Mesendoderm (in vitro differentiated cells): ENCODE measurements around the gene CEBPA.

Experiments
- DNase-seq: peaks from one replicate; pipeline ENCODE4 v3.0.0; 2013
- H2AK5ac ChIP-seq: 2 replicates; pipeline ENCODE4 v1.6.1; 2013; ENCODE audit warnings: low read length, inconsistent platforms
- H2BK120ac ChIP-seq: 2 replicates; pipeline ENCODE4 v1.6.1; 2013; ENCODE audit warnings: low read depth, mild to moderate bottlenecking, low read length, moderate library complexity, mixed read lengths
- H2BK15ac ChIP-seq: replicated peaks from 2 replicates; pipeline ENCODE4 v1.6.1; 2013; ENCODE audit warnings: low read depth, mild to moderate bottlenecking, moderate library complexity
- H2BK5ac ChIP-seq: 2 replicates; pipeline ENCODE4 v1.6.1; 2013; ENCODE audit warnings: low read length, inconsistent platforms
- H3K18ac ChIP-seq: 2 replicates; pipeline ENCODE4 v1.6.1; 2013; ENCODE audit warnings: mild to moderate bottlenecking, low read length, mixed read lengths
- H3K23ac ChIP-seq: one replicate; pipeline ENCODE4 v1.6.1; 2013; ENCODE audit warnings: low read length
- H3K27ac ChIP-seq: 2 replicates; pipeline ENCODE4 v1.5.1; 2013; ENCODE audit warnings: low read depth, mild to moderate bottlenecking, inconsistent platforms, low read length, moderate library complexity
- H3K27me3 ChIP-seq: 2 replicates; pipeline ENCODE4 v1.6.1; 2013; ENCODE audit warnings: low read length, control low read depth, mild to moderate bottlenecking, inconsistent platforms; ENCODE audit not compliant: insufficient read depth, poor library complexity
- H3K36me3 ChIP-seq: 2 replicates; pipeline ENCODE4 v1.6.1; 2013; ENCODE audit warnings: low read length, inconsistent platforms; ENCODE audit not compliant: control insufficient read depth, insufficient read depth
- H3K4ac ChIP-seq: one replicate; pipeline ENCODE4 v1.6.1; 2013; ENCODE audit warnings: low read depth, mild to moderate bottlenecking, low read length, moderate library complexity
- H3K4me1 ChIP-seq: 2 replicates; pipeline ENCODE4 v1.6.1; 2013; ENCODE audit warnings: low read depth, low read length, inconsistent platforms; ENCODE audit not compliant: control insufficient read depth
- H3K4me2 ChIP-seq: 2 replicates; pipeline ENCODE4 v1.6.1; 2013; ENCODE audit warnings: low read length
- H3K4me3 ChIP-seq: 2 replicates; pipeline ENCODE4 v1.5.1; 2013; ENCODE audit warnings: mild to moderate bottlenecking, low read length
- H3K56ac ChIP-seq: one replicate; pipeline ENCODE4 v1.6.1; 2013; ENCODE audit warnings: low read length
- H3K79me1 ChIP-seq: 2 replicates; pipeline ENCODE4 v1.6.1; 2013; ENCODE audit warnings: low read length, inconsistent platforms
- H3K79me2 ChIP-seq: 2 replicates; pipeline ENCODE4 v1.6.1; 2013; ENCODE audit warnings: mild to moderate bottlenecking, low read length; ENCODE audit not compliant: control insufficient read depth, insufficient read depth
- H3K9ac ChIP-seq: 2 replicates; pipeline ENCODE4 v1.6.1; 2013; ENCODE audit warnings: low read length, inconsistent platforms
- H4K5ac ChIP-seq: one replicate; pipeline ENCODE4 v1.6.1; 2013; ENCODE audit warnings: low read length
- H4K8ac ChIP-seq: one replicate; pipeline ENCODE4 v1.6.1; 2013; ENCODE audit warnings: low read depth, mild to moderate bottlenecking, control low read depth, low read length, moderate library complexity
- WGBS: extraction: QIAGEN DNeasy Blood & Tissue Kit; methylation state at CpG from one replicate; pipeline ENCODE4 v1.1.7; 2013; ENCODE audit warnings: low lambda C conversion rate, missing lambda C conversion rate; ENCODE audit not compliant: insufficient coverage; ENCODE audit errors: extremely low coverage; 5-methylcytosine and 5-hydroxymethylcytosine counted together

The CEBPA gene

DNA sequence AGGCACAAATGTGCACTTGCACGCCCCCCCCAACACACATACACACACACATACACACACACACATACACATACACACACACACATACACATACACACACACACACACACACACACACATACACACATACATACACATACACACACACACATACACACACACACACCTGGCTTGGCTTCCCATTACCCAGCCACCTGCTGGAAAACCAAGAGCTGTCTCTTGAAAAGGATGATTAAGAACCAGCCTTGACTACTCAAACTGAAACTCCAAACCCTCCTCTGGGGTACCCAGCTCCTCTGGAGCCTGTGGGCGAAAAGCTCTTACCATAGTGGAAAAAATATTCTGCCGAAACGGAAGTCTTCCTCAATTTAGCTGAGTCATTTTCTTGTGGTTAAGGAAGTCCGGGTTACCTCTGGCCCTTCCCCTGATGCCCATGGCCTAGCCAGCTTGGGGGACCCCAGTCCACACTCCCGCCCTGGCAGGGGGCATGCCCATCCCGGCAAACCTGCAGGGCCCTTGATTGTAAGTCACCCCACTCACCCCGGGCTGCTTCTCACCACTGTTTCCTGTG is 21.9 kb downstream of the CEBPA start:
- no peak for DNase-seq
- H2AK5ac ChIP-seq = no peak overlapping the region
- peaks cover 2% of the 10 kb centered on the region for H3K4me1 ChIP-seq
- H3K4ac ChIP-seq = no peak overlapping the region
- no peaks in the 10 kb centered on the region for H3K79me1 ChIP-seq
- no peak overlapping the region for H3K56ac ChIP-seq
- H2BK15ac ChIP-seq = no peak overlapping the region
- WGBS = no CpG with 5 or more reads among the region's 8 CpGs
- no peak overlapping the region for H2BK120ac ChIP-seq
- H4K5ac ChIP-seq = no peak overlapping the region
- H3K27ac ChIP-seq = no peak overlapping the region
- no peaks in the 10 kb centered on the region for H3K27me3 ChIP-seq
- no peak overlapping the region for H3K23ac ChIP-seq
- no peak overlapping the region for H3K18ac ChIP-seq
- H3K9ac ChIP-seq = no peak overlapping the region
- H3K4me2 ChIP-seq = no peak overlapping the region
- no peaks in the 10 kb centered on the region for H3K79me2 ChIP-seq
- no peak overlapping the region for H4K8ac ChIP-seq
- H3K36me3 ChIP-seq = no peaks in the 10 kb centered on the region
- H2BK5ac ChIP-seq = no peak overlapping the region
- H3K4me3 ChIP-seq = no peak overlapping the region

DNA sequence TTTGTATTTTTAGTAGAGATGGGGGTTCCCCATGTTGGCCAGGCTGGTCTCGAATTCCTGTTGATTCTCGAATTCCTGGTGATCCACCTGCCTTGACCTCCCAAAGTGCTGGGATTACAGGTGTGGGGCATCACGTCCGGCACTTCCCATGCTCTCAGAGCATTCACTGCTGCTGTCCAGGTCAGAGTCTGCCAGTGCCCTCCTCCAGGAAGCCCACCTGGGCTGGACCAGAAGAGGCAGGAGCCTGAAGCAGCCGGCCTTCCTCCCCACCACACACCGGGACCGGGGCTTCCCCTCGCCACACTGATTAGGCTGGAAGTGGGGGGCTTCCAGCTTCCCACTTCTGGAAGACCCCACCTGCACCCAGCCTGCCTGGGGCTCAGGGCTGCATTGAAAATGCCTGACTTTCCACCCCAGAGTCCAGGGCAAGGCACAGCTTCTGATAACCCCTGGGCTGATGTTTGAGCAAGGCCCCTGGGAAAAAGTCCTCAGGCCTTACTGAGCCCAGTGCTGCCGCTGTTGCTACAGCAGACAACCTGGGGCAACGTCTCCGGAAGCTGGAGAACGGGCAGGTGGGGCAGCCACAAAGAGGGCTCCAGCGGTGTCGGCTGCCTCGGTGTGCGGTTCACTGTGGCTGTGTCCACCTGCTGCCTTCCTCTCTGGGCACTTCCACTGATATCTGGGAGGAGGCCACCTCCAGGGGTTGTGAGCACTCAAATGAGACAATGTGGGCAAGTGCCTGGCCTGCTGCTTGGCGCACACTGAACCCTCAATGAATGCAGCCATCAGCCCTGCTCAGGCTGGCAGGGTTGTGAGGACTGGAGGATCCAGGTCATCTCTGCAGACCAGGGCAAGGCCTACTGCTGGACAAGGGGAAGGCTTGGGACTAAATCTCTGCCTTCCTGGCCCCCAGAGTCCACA is 22.6 kb downstream of the CEBPA start:
- no peak overlapping the region for H2BK15ac ChIP-seq
- no peaks in the 10 kb centered on the region for H3K27me3 ChIP-seq
- no peaks in the 10 kb centered on the region for H3K36me3 ChIP-seq
- no peaks in the 10 kb centered on the region for H3K79me1 ChIP-seq
- no peak overlapping the region for H3K18ac ChIP-seq
- H3K4me2 ChIP-seq = no peak overlapping the region
- peaks cover 2% of the 10 kb centered on the region for H3K4me1 ChIP-seq
- H4K5ac ChIP-seq = no peak overlapping the region
- H2BK120ac ChIP-seq = no peak overlapping the region
- no peak overlapping the region for H3K27ac ChIP-seq
- no peaks in the 10 kb centered on the region for H3K79me2 ChIP-seq
- no peak overlapping the region for H3K23ac ChIP-seq
- no peak overlapping the region for H4K8ac ChIP-seq
- H2BK5ac ChIP-seq = no peak overlapping the region
- no peak for DNase-seq
- H3K4me3 ChIP-seq = no peak overlapping the region
- no CpG with 5 or more reads among the region's 17 CpGs for WGBS
- no peak overlapping the region for H3K9ac ChIP-seq
- no peak overlapping the region for H3K56ac ChIP-seq
- no peak overlapping the region for H2AK5ac ChIP-seq
- no peak overlapping the region for H3K4ac ChIP-seq

- no peak overlapping the region for H4K8ac ChIP-seq
- H3K4me3 ChIP-seq = no peak overlapping the region
- H3K27me3 ChIP-seq = no peaks in the 10 kb centered on the region
- no peak overlapping the region for H3K4me2 ChIP-seq
- DNase-seq = no peak
- no peaks in the 10 kb centered on the region for H3K36me3 ChIP-seq
- H3K4me1 ChIP-seq = peaks cover 2% of the 10 kb centered on the region
- H4K5ac ChIP-seq = no peak overlapping the region
- WGBS = no CpG with 5 or more reads among the region's 9 CpGs
- no peak overlapping the region for H2BK5ac ChIP-seq
- no peak overlapping the region for H2AK5ac ChIP-seq
- H3K56ac ChIP-seq = no peak overlapping the region
- no peaks in the 10 kb centered on the region for H3K79me1 ChIP-seq
- H3K9ac ChIP-seq = no peak overlapping the region
- no peak overlapping the region for H2BK15ac ChIP-seq
- no peak overlapping the region for H3K4ac ChIP-seq
- no peak overlapping the region for H2BK120ac ChIP-seq
- H3K23ac ChIP-seq = no peak overlapping the region
- no peaks in the 10 kb centered on the region for H3K79me2 ChIP-seq
- no peak overlapping the region for H3K18ac ChIP-seq
- H3K27ac ChIP-seq = no peak overlapping the region
Observed at GRCh38 chr19:33278403-33279269, 23.7 kb downstream of the CEBPA start.

- H3K4me1 ChIP-seq = peaks cover 2% of the 10 kb centered on the region
Observed at GRCh38 chr19:33278023-33278402, 24.3 kb downstream of the CEBPA start.

DNA sequence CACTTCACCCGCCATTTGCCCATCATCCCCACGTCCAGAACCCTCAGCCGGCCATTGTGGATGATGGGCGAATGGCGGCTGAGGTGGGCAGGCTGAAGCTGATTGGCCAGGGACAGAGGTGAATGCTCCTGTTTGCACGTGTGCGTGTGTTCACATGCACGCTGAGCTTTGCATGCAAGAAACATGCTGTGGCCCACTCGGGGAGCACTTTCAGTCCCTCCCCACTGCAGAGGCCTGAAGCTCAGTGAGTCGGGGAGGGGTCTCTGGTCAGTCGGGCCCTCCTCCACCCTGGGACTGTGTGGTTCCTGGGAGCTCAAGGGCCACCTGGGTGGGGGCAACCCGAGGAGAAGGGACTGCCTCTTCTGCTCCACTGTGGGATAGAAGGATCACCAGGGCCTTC is 24.9 kb downstream of the CEBPA start:
- no peak overlapping the region for H4K5ac ChIP-seq
- no peak overlapping the region for H4K8ac ChIP-seq
- no peaks in the 10 kb centered on the region for H3K27me3 ChIP-seq
- no peak overlapping the region for H2BK120ac ChIP-seq
- no peak overlapping the region for H3K23ac ChIP-seq
- H2BK15ac ChIP-seq = no peak overlapping the region
- no CpG with 5 or more reads among the region's 12 CpGs for WGBS
- H3K79me2 ChIP-seq = no peaks in the 10 kb centered on the region
- no peak overlapping the region for H2AK5ac ChIP-seq
- H3K18ac ChIP-seq = no peak overlapping the region
- no peak overlapping the region for H3K4ac ChIP-seq
- H3K4me1 ChIP-seq = peaks cover 2% of the 10 kb centered on the region
- no peaks in the 10 kb centered on the region for H3K79me1 ChIP-seq
- H3K27ac ChIP-seq = no peak overlapping the region
- H3K9ac ChIP-seq = no peak overlapping the region
- H2BK5ac ChIP-seq = no peak overlapping the region
- no peak overlapping the region for H3K4me3 ChIP-seq
- H3K36me3 ChIP-seq = no peaks in the 10 kb centered on the region
- H3K56ac ChIP-seq = no peak overlapping the region
- no peak overlapping the region for H3K4me2 ChIP-seq
- no peak for DNase-seq

More at GRCh38 chr19:33278023-33278402, 24.3 kb downstream of the CEBPA start:
- Histone ChIP-seq H3K23ac (no peak overlapping the region), H2BK15ac (no peak overlapping the region), H3K79me2 (no peaks in the 10 kb centered on the region), H2AK5ac (no peak overlapping the region), H3K79me1 (no peaks in the 10 kb centered on the region), H3K9ac (no peak overlapping the region), H2BK120ac (no peak overlapping the region), H3K18ac (no peak overlapping the region), H3K4me3 (no peak overlapping the region), H4K8ac (no peak overlapping the region), H3K27me3 (no peaks in the 10 kb centered on the region), H2BK5ac (no peak overlapping the region), H3K36me3 (no peaks in the 10 kb centered on the region), H4K5ac (no peak overlapping the region), H3K27ac (no peak overlapping the region), H3K4me2 (no peak overlapping the region), H3K56ac (no peak overlapping the region), H3K4ac (no peak overlapping the region)
- DNase-seq = no peak
- WGBS = no CpG with 5 or more reads among the region's 4 CpGs
